GM19452 (cell line): Measurements from ENCODE around the gene PIGK.
"Not testable (repeated sequence)": the region's sequence is repeated elsewhere in the genome, so short reads cannot be mapped to it uniquely, and the experiment has no call there.

ENCODE experiments used
- ATAC-seq: cut with Tn5 transposase; IDR thresholded peaks from one replicate; pipeline ENCODE4 v1.9.1; 2021; ENCODE audit not compliant: unreplicated experiment

PIGK gene

GRCh38 chr1:77197351-77197750, 21.9 kb downstream of the PIGK start:
- ATAC-seq: no peak

DNA sequence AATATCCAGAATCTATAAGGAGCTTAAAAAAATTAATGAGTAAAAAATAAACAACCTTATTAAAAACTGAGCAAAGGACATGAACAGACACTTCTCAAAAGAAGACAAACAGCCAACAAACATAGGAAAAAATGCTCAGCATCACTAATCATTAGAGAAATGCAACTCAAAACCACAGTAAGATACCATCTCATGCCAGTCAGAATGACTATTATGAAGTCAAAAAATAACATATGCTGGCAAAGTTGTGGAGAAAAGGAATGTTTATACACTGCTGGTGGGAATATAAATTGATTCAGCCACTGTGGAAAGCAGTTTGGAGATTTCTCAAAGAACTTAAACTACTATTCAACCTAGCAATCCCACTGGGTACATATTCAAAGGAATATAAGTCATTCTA, 25.3 kb downstream of the PIGK start:
- no peak for ATAC-seq

GRCh38 chr1:77188770-77189169, 30.5 kb downstream of the PIGK start:
- no peak for ATAC-seq

DNA sequence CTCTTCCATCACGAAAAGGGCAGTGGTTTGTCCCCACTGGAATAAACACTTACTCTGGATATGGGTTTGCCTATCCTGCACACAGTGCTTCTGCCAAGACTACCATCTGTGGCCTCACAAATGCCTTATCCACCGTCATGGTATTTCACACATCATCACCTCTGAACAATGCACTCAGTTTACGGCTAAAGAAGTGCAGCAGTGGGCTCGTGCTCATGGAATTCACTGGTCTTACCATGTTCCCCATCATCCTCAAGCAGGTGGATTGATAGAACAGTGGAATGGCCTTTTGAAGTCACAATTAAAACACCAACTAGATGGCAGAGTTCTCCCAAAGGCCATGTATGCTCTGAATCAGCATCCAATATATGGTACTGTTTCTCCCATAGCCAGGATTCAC, 32.3 kb downstream of the PIGK start:
- not testable (repeated sequence) for ATAC-seq

DNA sequence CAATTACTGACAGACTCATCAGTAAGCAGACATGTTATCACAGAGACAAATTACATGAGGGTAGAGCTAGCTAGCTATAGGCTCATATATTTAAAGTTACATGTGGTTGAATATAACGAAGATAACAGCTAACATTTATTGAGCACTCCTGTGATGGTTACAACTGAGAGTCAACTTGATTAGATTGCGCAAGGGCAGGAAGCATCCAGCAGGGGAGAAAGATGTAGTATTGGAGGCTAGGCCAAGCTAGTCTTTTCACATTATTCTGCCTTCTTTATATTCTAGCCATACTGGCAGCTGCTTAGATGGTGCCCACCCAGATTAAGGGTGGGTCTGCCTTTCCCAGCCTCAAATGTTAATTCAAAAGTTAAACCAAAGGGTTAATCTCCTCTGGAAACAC, 37.1 kb downstream of the PIGK start:
- ATAC-seq: no peak

DNA sequence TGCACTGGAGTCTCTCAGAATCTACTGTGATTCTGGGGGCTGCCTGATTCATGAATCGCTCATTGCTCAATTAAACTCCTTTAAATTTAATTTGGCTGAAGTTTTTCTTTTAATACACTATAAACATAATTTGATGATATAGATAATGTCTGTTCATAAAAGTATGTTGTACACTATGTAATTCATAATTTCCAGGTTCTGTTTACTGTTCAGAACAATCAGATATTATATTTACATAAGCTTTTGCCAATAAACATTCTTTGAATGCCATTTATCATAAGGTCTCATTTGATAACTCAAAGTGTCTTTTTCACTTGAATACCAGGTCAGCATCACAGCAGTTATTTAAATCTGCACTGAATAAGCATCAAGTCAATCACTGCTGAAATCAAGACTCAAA, 39.6 kb downstream of the PIGK start:
- no peak for ATAC-seq

GRCh38 chr1:77175230-77175844, 43.9 kb downstream of the PIGK start:
- ATAC-seq: no peak

GRCh38 chr1:77170687-77171086, 48.5 kb downstream of the PIGK start:
- ATAC-seq: no peak

- ATAC-seq: no peak
These were observed 50.9 kb downstream of the PIGK start for GRCh38 chr1:77168358-77168757.

DNA sequence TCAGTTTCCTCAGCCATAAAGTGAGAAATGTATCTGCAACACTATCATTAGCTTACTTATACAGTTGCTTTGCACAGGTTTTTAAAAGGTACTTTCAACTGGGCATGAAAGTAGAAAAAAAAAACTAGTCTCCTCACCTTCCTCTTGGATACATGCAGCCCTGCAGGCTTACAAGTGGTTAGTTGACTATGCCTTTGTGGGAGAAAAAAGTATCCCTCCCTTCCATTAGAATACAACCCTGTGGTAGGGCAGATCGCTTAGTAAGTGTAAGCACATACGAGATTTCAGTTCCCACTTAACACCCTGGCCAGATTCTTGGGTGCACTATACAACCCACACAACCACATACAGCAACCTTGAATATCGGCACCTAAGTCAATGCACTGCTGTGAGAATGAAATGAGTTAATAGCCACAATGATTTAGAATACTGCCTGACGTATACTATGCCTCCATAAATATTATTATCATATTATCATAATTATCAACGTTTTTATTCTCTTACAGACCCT, 54.7 kb downstream of the PIGK start:
- ATAC-seq: no peak

DNA sequence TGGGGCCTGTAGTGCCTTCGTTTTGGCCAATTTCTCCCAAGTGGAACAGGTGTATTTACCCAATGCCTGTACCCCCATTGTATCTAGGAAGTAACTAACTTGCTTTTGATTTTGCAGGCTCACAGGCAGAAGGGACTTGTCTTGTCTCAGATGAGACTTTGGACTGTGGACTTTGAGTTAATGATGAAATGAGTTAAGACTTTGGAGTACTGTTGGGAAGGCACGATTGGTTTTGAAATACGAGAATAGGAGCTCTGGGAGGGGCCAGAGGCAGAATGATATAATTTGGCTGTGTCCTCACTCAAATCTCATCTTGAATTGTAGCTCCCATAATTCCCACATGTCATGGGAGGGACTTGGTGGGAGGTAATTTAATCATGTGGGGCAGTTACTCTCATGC, 59.5 kb downstream of the PIGK start:
- ATAC-seq: not testable (repeated sequence)

- no peak for ATAC-seq
These were observed 63.0 kb downstream of the PIGK start for GRCh38 chr1:77156214-77156613.

GRCh38 chr1:77146270-77146669, 73.0 kb downstream of the PIGK start:
- no peak for ATAC-seq

DNA sequence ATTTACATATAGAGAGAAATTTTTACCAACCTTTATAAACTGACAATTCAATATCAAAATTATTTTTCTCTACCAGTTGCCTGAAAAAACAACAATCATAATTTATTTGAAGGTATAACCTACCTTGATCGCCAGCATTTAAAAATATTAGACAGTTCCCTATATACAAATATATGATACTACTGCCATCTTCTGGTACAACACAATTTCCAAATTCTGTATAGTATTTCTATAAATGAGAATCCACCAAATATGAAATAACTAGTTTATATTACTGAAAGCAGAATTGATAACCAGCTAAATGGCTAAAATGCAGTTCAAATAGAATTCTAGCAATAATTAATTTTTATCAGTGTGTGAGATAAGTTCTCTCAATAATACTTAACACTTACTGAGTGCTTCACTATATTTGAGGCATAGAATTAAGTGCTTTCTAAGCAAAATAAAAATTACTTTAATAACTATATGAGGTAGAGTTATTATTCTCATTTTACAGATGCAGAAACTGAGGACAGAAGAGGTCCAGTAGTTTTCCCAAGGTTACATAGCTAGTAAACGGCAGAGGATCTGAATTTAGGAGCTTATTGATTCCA, 75.6 kb downstream of the PIGK start:
- no peak for ATAC-seq

- ATAC-seq: no peak
These were observed 79.8 kb downstream of the PIGK start for GRCh38 chr1:77139389-77139788.

- ATAC-seq: no peak
These were observed 84.9 kb downstream of the PIGK start for GRCh38 chr1:77134359-77134758.

DNA sequence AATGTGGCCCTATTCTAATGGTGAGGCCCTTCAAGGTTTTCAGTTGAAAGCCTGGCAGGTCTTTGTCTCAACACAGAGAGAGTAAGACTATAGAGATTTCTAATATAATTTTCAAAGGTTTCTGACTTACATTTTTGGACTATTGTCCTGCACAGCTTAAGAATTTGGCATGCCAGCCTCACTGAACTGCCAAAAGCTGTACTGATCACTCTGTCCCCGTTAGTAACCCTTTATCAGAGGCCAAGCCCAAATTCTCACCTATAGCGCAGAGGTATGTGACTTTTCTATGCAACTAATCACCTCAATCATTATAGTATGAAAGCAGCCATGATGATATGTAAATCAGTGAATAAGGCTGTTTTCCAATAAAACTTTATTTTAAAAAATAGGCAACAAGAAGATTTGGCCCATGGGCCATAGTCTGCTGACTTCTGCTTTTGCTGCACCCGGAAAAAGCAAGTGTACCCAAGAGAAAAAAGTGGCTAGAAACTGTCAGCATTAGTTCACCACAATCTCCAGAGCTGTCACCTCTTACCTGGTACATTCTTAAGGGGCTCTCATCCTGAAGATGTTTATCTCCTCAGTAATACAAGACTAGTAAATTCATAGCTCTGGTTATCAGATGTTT, 85.4 kb downstream of the PIGK start:
- ATAC-seq: no peak

- ATAC-seq: no peak
These were observed 92.9 kb downstream of the PIGK start for GRCh38 chr1:77126307-77126706.

- no peak for ATAC-seq
These were observed 97.7 kb downstream of the PIGK start for GRCh38 chr1:77121503-77121902.

DNA sequence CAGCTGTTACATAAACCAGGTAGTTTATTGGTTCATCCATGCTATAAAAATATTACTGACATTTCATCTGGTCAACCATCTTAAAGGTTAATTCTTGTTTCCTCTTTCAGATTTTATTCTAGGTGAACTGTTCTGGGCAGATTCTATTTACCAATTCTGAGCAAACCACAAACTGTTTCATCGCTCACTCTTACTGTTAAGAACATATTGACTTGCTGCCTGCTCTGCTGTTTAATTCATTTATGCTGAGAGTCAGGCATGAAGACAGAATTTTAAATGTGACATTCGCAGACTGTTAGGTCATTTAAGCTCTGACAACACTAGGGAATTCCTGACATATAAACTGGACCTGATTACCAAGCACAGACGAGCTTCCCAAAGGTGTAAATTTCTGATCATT, 98.3 kb downstream of the PIGK start:
- ATAC-seq: no peak

DNA sequence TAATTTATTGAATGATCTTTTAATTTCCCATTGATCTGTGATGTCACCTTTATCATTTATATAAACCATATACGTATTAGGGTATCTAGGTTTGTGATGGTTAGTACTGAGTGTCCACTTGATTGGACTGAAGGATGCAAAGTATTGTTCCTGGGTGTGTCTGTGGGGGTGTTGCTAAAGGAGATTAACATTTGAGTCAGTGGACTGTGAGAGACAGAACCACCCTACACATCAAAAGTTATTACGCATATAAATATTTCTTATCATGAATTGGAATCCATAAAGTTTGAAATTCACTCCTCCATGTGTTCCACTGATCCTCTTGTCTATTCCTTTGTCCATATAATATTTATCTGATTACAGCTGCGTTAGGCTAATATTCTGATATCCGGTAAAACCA, 100.5 kb downstream of the PIGK start:
- ATAC-seq: no peak

- no peak for ATAC-seq
These were observed 114.6 kb downstream of the PIGK start for GRCh38 chr1:77104672-77105071.

GRCh38 chr1:77103486-77103885, 115.7 kb downstream of the PIGK start:
- ATAC-seq: no peak
